Measurements from ENCODE around the gene DDX31.

DDX31 gene

DNA sequence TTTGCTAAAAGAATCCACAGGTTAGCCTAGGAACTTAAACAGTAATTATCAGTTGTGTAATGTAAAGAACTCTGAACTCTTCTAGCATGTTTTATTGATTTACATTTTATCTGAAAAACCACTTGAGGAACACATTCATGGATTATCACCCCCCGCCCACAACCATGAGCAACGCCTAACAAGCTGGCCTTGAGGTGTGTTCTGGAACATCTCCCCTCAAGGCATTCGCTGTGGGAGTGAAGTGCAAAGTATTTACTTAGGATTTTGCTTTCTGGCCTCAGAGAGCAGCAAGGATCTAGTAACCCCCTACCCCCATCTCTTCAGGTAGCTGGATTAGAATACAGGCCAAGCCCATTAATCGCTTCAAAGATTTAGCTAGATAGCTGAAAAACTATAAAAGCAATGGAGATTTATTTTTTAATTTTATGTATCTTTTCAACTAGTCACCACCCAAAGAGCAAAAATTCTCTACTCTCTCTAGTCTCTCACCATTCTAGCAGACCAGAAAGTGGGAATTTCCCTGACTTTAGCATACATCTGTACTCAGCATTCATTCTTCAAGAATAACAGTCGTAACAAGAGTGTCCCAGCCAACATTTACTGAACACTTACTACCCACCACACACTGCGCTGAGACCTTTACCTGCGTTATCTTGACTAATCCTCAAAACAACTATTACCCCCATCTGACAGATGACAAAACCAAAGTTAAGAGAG, 37.2 kb downstream of the DDX31 start:
- H3K9ac ChIP-seq (ENCODE audit: low read length): no peak overlapping the region
- peaks cover 38% of the 10 kb centered on the region for H3K36me3 ChIP-seq (ENCODE audit: control insufficient read depth, low read depth, low read length)
- no peaks in the 10 kb centered on the region for H3K9me3 ChIP-seq (ENCODE audit: control insufficient read depth, low read depth, low read length)
- H3K4me1 ChIP-seq (ENCODE audit: control insufficient read depth, low read depth, low read length): no peaks in the 10 kb centered on the region
- no peaks in the 10 kb centered on the region for H3K27me3 ChIP-seq (ENCODE audit: control insufficient read depth, insufficient read depth, low read length)
- no peak overlapping the region for H3K4me3 ChIP-seq (ENCODE audit: low read length)
- H3K27ac ChIP-seq (ENCODE audit: low read length): no peak overlapping the region

DNA sequence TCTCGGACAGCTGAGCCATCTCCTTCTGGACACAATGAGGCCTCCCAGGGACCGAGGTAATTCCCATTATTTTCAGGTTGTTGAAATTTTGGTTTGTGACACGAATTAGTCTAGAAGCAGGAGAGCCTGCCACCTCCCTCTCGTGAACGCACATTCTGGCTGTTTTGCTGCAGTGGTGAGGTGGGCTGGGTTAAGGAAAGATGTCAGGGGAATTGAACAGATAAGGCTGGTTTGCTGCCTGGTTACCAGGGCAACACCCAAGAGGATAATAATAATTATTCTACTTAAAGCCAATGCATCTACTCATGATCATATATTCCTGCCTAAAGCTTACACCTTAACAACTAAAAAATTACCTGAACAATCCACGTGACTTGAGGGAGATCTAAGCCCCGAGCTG, 38.1 kb downstream of the DDX31 start:
- no peaks in the 10 kb centered on the region for H3K4me1 ChIP-seq (ENCODE audit: control insufficient read depth, low read depth, low read length)
- H3K27me3 ChIP-seq (ENCODE audit: control insufficient read depth, insufficient read depth, low read length): no peaks in the 10 kb centered on the region
- no peaks in the 10 kb centered on the region for H3K9me3 ChIP-seq (ENCODE audit: control insufficient read depth, low read depth, low read length)
- H3K36me3 ChIP-seq (ENCODE audit: control insufficient read depth, low read depth, low read length): peaks cover 35% of the 10 kb centered on the region
- no peak overlapping the region for H3K9ac ChIP-seq (ENCODE audit: low read length)
- no peak overlapping the region for H3K4me3 ChIP-seq (ENCODE audit: low read length)
- H3K27ac ChIP-seq (ENCODE audit: low read length): no peak overlapping the region

DNA sequence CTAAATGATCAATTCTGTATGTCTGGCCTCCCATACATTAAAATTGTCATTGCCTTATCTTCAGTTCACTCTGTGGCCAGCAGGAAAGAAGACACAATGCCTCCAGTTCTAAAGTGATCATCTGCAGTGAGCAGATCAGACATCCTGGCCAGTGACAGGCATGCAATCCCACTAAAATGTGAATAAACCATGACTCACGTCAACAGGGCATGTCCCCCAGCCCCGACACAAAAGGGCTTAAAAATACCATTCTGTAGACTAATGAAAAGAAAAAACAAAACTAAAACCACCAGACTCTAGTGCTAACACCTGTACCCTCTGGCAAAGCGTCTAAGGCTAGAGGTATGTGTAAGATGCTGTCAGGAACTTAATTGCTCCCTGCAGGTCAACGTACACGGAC, 38.5 kb downstream of the DDX31 start:
- Histone ChIP-seq H3K4me1 (ENCODE audit: control insufficient read depth, low read depth, low read length) (no peaks in the 10 kb centered on the region), H3K27ac (ENCODE audit: low read length) (no peak overlapping the region), H3K27me3 (ENCODE audit: control insufficient read depth, insufficient read depth, low read length) (no peaks in the 10 kb centered on the region), H3K36me3 (ENCODE audit: control insufficient read depth, low read depth, low read length) (peaks cover 35% of the 10 kb centered on the region), H3K9ac (ENCODE audit: low read length) (no peak overlapping the region), H3K4me3 (ENCODE audit: low read length) (no peak overlapping the region), H3K9me3 (ENCODE audit: control insufficient read depth, low read depth, low read length) (no peaks in the 10 kb centered on the region)

DNA sequence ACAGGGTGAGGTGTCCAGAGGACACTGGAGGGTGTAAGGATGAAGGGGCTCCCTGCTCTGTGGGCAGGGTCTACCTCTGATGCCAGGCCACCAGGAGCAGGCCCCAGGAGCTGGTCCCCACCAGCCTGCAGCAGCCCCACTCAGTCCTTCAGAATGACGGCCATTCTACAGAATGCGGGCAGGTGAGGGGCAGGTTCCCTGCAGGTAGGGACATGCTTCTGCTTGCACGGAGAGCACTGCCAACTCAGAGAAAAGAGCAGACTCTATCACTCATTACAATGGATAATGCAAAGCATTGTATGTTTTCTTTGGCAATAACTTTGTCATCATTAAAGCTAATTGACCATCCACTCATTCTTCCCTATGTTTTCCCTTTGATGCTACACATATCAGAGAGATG, 39.0 kb downstream of the DDX31 start:
- H3K27me3 ChIP-seq (ENCODE audit: control insufficient read depth, insufficient read depth, low read length): no peaks in the 10 kb centered on the region
- H3K9me3 ChIP-seq (ENCODE audit: control insufficient read depth, low read depth, low read length): no peaks in the 10 kb centered on the region
- no peak overlapping the region for H3K9ac ChIP-seq (ENCODE audit: low read length)
- H3K4me1 ChIP-seq (ENCODE audit: control insufficient read depth, low read depth, low read length): no peaks in the 10 kb centered on the region
- H3K27ac ChIP-seq (ENCODE audit: low read length): no peak overlapping the region
- peaks cover 35% of the 10 kb centered on the region for H3K36me3 ChIP-seq (ENCODE audit: control insufficient read depth, low read depth, low read length)
- H3K4me3 ChIP-seq (ENCODE audit: low read length): no peak overlapping the region

DNA sequence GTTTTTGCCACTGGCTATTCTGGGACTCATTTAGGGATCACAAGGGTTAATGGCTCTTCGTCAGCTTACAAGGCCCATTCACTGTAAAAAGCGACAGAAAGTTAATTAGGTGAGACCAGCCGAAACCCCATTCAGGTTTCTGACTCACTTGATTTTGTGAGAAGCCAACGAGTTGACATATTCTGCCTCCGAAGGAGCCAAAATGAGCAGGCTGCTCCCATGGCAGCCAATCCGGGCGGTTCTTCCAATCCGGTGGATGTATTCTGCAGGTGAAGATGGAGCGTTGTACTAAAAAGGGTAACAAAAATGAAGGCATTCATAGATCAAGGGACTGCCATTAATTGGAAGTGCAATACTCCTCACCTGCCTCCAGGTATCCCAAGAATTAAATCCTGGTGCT, 39.7 kb downstream of the DDX31 start:
- Histone ChIP-seq H3K27me3 (ENCODE audit: control insufficient read depth, insufficient read depth, low read length) (no peaks in the 10 kb centered on the region), H3K9me3 (ENCODE audit: control insufficient read depth, low read depth, low read length) (no peaks in the 10 kb centered on the region), H3K4me3 (ENCODE audit: low read length) (no peak overlapping the region), H3K4me1 (ENCODE audit: control insufficient read depth, low read depth, low read length) (no peaks in the 10 kb centered on the region), H3K9ac (ENCODE audit: low read length) (no peak overlapping the region), H3K36me3 (ENCODE audit: control insufficient read depth, low read depth, low read length) (peaks cover 35% of the 10 kb centered on the region), H3K27ac (ENCODE audit: low read length) (no peak overlapping the region)

DNA sequence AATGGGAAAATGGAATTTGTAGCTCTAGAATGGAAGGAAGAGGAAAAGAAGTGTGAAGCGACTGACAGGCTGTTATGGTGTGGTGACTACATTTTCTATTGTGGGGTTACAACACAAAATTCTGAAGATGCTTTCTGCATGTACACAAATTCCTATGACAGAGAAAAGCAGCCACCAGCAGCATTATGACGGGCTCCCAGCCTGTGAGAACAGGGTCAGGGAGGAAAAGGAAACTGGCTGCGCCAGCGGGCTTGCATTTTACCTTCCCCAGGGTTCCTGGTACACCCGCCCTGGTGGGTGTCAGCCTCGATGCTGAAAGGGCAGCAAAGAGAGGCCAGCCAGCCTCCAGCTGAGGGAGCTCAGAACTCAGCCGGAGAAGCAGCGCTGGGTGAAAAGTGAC, 41.0 kb downstream of the DDX31 start:
- no peaks in the 10 kb centered on the region for H3K4me1 ChIP-seq (ENCODE audit: control insufficient read depth, low read depth, low read length)
- H3K9me3 ChIP-seq (ENCODE audit: control insufficient read depth, low read depth, low read length): no peaks in the 10 kb centered on the region
- H3K4me3 ChIP-seq (ENCODE audit: low read length): no peak overlapping the region
- no peak overlapping the region for H3K9ac ChIP-seq (ENCODE audit: low read length)
- H3K36me3 ChIP-seq (ENCODE audit: control insufficient read depth, low read depth, low read length): peaks cover 31% of the 10 kb centered on the region
- no peaks in the 10 kb centered on the region for H3K27me3 ChIP-seq (ENCODE audit: control insufficient read depth, insufficient read depth, low read length)
- no peak overlapping the region for H3K27ac ChIP-seq (ENCODE audit: low read length)

DNA sequence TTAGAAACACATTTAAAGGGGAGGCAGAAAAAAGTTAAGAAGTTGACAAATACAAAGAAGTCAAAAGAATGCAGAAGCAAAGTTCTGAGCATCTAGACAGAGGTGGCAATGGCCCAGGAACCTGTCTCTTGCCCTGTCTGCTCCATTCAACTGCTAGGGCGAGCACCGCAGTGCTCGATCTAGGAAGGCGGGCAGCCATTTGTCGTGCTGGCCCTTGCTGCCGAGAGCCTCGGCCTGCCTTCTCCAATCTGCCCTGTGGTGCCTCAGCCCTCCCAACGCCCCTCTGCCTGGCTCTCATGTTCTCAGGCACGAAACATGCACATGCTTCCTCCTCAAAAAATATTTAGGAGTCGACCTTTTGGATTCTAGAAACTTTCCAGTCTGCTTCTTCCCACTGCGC, 42.2 kb downstream of the DDX31 start:
- H3K36me3 ChIP-seq (ENCODE audit: control insufficient read depth, low read depth, low read length): peaks cover 33% of the 10 kb centered on the region
- H3K9ac ChIP-seq (ENCODE audit: low read length): no peak overlapping the region
- H3K9me3 ChIP-seq (ENCODE audit: control insufficient read depth, low read depth, low read length): no peaks in the 10 kb centered on the region
- H3K4me3 ChIP-seq (ENCODE audit: low read length): no peak overlapping the region
- no peaks in the 10 kb centered on the region for H3K27me3 ChIP-seq (ENCODE audit: control insufficient read depth, insufficient read depth, low read length)
- no peaks in the 10 kb centered on the region for H3K4me1 ChIP-seq (ENCODE audit: control insufficient read depth, low read depth, low read length)
- H3K27ac ChIP-seq (ENCODE audit: low read length): no peak overlapping the region

DNA sequence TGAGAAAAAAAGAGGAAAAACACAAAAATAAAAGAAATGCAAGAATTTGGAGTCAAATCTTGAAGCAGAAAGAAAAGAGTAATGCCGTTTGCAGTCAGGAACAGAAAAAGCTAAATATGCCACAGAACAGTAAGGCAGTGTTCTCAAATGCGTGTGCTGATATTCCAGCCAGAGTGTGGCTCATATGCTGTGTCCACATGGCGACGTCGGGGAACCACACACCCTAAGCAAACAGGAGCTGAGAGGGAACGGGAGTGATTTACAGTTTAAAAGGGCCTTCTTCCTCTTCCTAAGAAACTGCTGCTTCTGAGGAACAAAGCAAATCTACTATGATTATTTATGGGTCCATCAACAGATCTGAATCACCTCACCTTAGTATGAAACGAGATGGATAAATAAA, 42.7 kb downstream of the DDX31 start:
- no peak overlapping the region for H3K4me3 ChIP-seq (ENCODE audit: low read length)
- peaks cover 36% of the 10 kb centered on the region for H3K36me3 ChIP-seq (ENCODE audit: control insufficient read depth, low read depth, low read length)
- H3K27ac ChIP-seq (ENCODE audit: low read length): no peak overlapping the region

DNA sequence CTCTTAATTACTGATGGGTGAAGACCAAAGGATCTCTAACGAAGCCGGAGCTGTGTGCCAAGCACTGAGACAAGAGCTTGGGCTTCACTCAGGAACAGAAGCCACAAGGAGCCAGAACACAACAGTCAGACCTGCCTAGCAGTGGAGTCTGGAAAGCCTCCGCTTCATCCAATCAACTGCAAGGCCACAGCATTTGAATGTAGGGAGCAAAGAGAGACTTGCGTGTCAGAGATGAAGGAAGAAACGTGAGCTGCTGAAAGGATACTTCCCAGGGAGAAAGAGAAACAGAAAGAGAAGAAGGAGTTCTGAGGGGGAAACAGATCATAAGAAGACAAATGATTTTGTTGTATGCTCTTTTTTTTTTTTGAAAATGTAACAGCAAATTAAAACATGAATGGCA, 43.5 kb downstream of the DDX31 start:
- peaks cover 34% of the 10 kb centered on the region for H3K36me3 ChIP-seq (ENCODE audit: control insufficient read depth, low read depth, low read length)
- no peak overlapping the region for H3K27ac ChIP-seq (ENCODE audit: low read length)
- no peak overlapping the region for H3K4me3 ChIP-seq (ENCODE audit: low read length)
- H3K9ac ChIP-seq (ENCODE audit: low read length): no peak overlapping the region
- H3K27me3 ChIP-seq (ENCODE audit: control insufficient read depth, insufficient read depth, low read length): no peaks in the 10 kb centered on the region
- H3K4me1 ChIP-seq (ENCODE audit: control insufficient read depth, low read depth, low read length): no peaks in the 10 kb centered on the region
- H3K9me3 ChIP-seq (ENCODE audit: control insufficient read depth, low read depth, low read length): no peaks in the 10 kb centered on the region

More for the DNA sequence above, 42.7 kb downstream of the DDX31 start:
- H3K4me1 ChIP-seq (ENCODE audit: control insufficient read depth, low read depth, low read length): no peaks in the 10 kb centered on the region
- no peaks in the 10 kb centered on the region for H3K27me3 ChIP-seq (ENCODE audit: control insufficient read depth, insufficient read depth, low read length)
- no peak overlapping the region for H3K9ac ChIP-seq (ENCODE audit: low read length)
- no peaks in the 10 kb centered on the region for H3K9me3 ChIP-seq (ENCODE audit: control insufficient read depth, low read depth, low read length)

DNA sequence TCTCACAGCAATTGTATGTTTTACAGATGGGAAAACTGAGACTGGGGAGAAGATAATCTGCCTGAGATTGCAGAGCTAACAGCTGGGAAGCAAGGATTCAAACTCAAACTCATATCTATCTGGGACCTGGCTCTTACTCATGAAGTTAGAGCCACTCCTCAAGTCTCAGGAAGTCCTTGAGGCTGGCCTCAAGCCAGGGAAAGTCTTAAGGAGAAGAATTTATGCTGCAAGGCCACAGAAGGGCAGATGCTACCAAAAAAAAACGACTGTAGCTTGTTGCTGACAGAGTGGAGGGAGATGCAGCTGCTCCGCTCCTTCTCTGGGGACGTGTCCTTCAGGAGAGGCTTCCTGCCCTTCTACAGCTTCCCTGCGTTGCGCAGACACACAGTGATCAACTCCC, 47.6 kb downstream of the DDX31 start:
- Histone ChIP-seq H3K9ac (ENCODE audit: low read length) (no peak overlapping the region), H3K27me3 (ENCODE audit: control insufficient read depth, insufficient read depth, low read length) (no peaks in the 10 kb centered on the region), H3K36me3 (ENCODE audit: control insufficient read depth, low read depth, low read length) (peaks cover 26% of the 10 kb centered on the region), H3K4me3 (ENCODE audit: low read length) (no peak overlapping the region), H3K4me1 (ENCODE audit: control insufficient read depth, low read depth, low read length) (no peaks in the 10 kb centered on the region), H3K9me3 (ENCODE audit: control insufficient read depth, low read depth, low read length) (no peaks in the 10 kb centered on the region), H3K27ac (ENCODE audit: low read length) (no peak overlapping the region)

DNA sequence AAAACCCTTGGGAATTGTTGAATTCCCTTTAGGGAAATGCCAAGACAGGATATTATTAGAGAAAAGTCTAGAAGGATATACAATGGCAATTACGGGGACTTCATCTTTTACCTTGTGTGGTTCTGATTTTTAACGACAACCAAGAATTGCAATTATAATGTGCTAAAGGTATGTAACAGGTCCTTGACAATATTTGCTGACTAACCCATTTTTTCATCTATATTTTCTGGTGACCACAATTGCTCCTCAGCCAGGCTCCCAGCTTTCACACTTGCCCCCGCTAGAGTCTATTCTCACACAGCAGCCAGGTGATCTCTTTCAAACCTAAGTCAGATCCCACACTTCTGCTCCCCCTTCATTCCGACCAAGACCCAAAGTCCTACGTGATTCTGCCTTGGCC, 53.1 kb downstream of the DDX31 start:
- Histone ChIP-seq H3K9ac (ENCODE audit: low read length) (no peak overlapping the region), H3K27ac (ENCODE audit: low read length) (no peak overlapping the region), H3K36me3 (ENCODE audit: control insufficient read depth, low read depth, low read length) (peaks cover 49% of the 10 kb centered on the region), H3K4me3 (ENCODE audit: low read length) (no peak overlapping the region), H3K9me3 (ENCODE audit: control insufficient read depth, low read depth, low read length) (no peaks in the 10 kb centered on the region), H3K4me1 (ENCODE audit: control insufficient read depth, low read depth, low read length) (peaks cover 8% of the 10 kb centered on the region), H3K27me3 (ENCODE audit: control insufficient read depth, insufficient read depth, low read length) (no peaks in the 10 kb centered on the region)

DNA sequence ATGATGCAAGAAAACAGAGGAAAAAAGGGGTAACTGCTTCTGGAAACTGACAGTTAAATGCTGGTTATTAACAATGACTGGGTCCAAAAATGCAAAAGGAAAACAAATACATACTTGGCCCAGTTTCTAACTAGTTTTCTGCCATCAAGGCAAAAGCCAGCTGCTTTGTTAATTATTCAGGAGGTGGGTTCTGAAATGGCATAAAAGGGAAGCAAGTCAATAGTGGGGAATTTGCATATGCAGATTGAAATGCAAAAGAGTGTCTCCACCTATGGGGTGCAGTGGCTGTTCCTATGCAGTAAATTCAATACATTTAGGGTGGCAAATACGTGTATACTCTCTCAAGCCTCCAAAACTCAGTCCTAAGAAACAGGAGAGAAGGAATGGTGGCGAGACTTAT, 54.0 kb downstream of the DDX31 start:
- H3K27ac ChIP-seq (ENCODE audit: low read length): no peak overlapping the region
- H3K27me3 ChIP-seq (ENCODE audit: control insufficient read depth, insufficient read depth, low read length): no peaks in the 10 kb centered on the region
- no peaks in the 10 kb centered on the region for H3K9me3 ChIP-seq (ENCODE audit: control insufficient read depth, low read depth, low read length)
- H3K4me1 ChIP-seq (ENCODE audit: control insufficient read depth, low read depth, low read length): peaks cover 8% of the 10 kb centered on the region
- H3K4me3 ChIP-seq (ENCODE audit: low read length): no peak overlapping the region
- H3K36me3 ChIP-seq (ENCODE audit: control insufficient read depth, low read depth, low read length): peaks cover 59% of the 10 kb centered on the region
- no peak overlapping the region for H3K9ac ChIP-seq (ENCODE audit: low read length)

All from iPS-18a (cell line).